ENCODE data around the gene ALDH4A1. TPM values are rescaled to one million over a fixed set of nuclear protein-coding genes. Genes with fewer than 3 reads are reported as not detected.
"Not testable (repeated sequence)": the region's sequence is repeated elsewhere in the genome, so short reads cannot be mapped to it uniquely, and the experiment has no call there.

ALDH4A1 gene
- polyA plus RNA-seq, 1 experiment = 36.6 TPM

- Histone ChIP-seq H3K27me3 (ENCODE audit: control insufficient read depth, insufficient read depth, low read length) (no peaks in the 10 kb centered on the region), H3K4me3 (ENCODE audit: low read depth, low read length) (no peak overlapping the region), H3K36me3 (ENCODE audit: control insufficient read depth, insufficient read depth, low read length) (no peaks in the 10 kb centered on the region; the same call in none of the 2 replicates)
- TF ChIP-seq CTCF (IDR thresholded peaks at IDR 0.05; ENCODE audit: insufficient read depth, low read depth, low read length) = no peak
- ChIA-PET CTCF (interaction anchor here (2.1 to 2.3 kb wide), 2 partner anchors 12 to 16 kb away, joined by 12 to 18 read pairs; no protein-coding TSS in a partner anchor), POLR2A (no interaction called here)
- no peak for DNase-seq (ENCODE audit: low read depth)
Observed at GRCh38 chr1:18900303-18900841, 2.0 kb downstream of the ALDH4A1 start.

DNA sequence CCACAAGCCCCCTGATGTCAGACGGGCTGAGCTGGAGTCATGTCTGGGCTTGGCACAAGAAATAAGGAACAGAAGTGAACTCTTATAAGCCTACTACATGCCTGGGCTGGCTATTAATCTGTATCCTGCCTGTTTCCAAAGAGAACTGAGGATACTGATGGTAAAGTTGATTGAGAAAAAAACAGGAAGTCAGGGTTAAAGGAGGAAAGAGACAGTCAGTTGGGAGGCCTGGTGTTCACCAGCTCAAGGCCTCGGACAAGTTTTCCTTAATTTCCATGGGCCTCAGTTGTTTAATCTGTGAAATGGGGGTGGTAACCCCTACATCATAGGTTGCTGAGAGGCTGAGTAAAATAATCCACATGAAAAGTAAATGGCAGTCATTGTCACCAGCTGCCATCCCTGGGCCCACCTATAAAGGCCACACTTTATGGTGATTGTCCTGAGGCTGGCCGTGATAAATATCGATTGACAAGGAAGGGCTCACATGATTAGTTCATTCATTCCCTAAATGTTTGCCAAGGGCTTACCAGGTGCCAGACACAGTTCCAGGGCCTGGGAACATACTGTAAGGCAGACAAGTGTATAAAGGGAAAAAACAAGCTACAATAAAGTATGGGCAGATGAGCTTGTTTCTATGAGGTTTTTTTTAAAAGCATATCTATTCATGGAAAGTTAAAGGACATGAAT, 2.8 kb downstream of the ALDH4A1 start:
- Histone ChIP-seq H3K27me3 (ENCODE audit: control insufficient read depth, insufficient read depth, low read length) (no peaks in the 10 kb centered on the region), H3K36me3 (ENCODE audit: control insufficient read depth, insufficient read depth, low read length) (no peaks in the 10 kb centered on the region; the same call in none of the 2 replicates), H3K4me3 (ENCODE audit: low read depth, low read length) (no peak overlapping the region)
- no peak for DNase-seq (ENCODE audit: low read depth)
- ChIA-PET POLR2A (no interaction called here), CTCF (interaction anchor here (0.6 to 2.3 kb wide), 5 partner anchors 7 to 299 kb away, joined by 3 to 18 read pairs (median 4); no protein-coding TSS in a partner anchor)
- no peak for TF ChIP-seq CTCF (IDR thresholded peaks at IDR 0.05; ENCODE audit: insufficient read depth, low read depth, low read length)

DNA sequence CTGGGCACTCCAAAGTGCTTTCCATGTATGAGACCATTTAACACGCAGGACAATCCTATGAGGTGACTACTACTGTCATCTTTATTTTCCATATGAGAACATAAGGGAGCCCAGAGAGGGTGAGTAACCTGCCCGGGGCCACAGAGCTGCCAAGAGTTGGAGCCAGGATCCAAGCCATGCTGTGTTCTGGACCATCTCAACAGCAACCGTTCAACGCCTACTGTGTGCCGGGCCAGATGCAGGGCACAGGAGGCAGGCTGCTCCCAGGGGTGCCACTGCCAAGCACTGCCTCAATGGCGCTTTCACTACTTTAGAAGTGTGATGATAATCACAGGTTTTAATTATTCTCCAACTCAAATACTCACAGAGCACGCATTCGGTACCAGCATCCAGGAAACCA, 3.8 kb downstream of the ALDH4A1 start:
- Histone ChIP-seq H3K36me3 (ENCODE audit: control insufficient read depth, insufficient read depth, low read length) (no peaks in the 10 kb centered on the region), H3K27me3 (ENCODE audit: control insufficient read depth, insufficient read depth, low read length) (no peaks in the 10 kb centered on the region), H3K4me3 (ENCODE audit: low read depth, low read length) (no peak overlapping the region)
- TF ChIP-seq CTCF (IDR thresholded peaks at IDR 0.05; ENCODE audit: insufficient read depth, low read depth, low read length) = no peak
- DNase-seq (ENCODE audit: low read depth) = no peak
- ChIA-PET POLR2A (no interaction called here), CTCF (interaction anchor here (0.6 to 1.0 kb wide), 3 partner anchors 8 to 298 kb away, joined by 3 read pairs; no protein-coding TSS in a partner anchor)

GRCh38 chr1:18895317-18895716, 7.0 kb downstream of the ALDH4A1 start:
- no peak for TF ChIP-seq CTCF (IDR thresholded peaks at IDR 0.05; ENCODE audit: insufficient read depth, low read depth, low read length)
- Histone ChIP-seq H3K4me3 (ENCODE audit: low read depth, low read length) (no peak overlapping the region), H3K36me3 (ENCODE audit: control insufficient read depth, insufficient read depth, low read length) (no peaks in the 10 kb centered on the region), H3K27me3 (ENCODE audit: control insufficient read depth, insufficient read depth, low read length) (no peaks in the 10 kb centered on the region)
- ChIA-PET CTCF (interaction anchor here (1.2 to 3.1 kb wide), 3 partner anchors 11 to 20 kb away, joined by 6 to 17 read pairs (median 12); no protein-coding TSS in a partner anchor), POLR2A (no interaction called here)
- DNase-seq (ENCODE audit: low read depth) = no peak

DNA sequence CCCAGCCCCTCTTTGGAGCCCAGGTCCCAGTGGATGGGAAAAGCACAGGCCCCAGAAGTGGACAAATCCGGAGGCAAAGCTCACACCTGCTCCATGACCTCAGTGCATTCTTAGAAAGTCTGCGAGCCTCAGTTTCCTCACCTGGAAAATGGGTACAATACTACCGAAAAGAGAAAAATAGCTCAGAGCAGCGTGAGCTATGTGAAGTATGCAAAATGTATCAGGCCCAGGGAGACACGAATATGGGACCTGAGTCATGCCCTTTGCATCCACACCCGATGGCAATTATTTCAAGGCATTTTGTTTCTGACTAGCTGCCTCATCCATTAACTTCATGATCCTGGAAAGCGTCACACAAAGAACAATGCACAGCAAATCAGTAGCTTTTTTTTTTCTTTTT, 9.2 kb downstream of the ALDH4A1 start:
- ChIA-PET POLR2A (no interaction called here), CTCF (interaction anchor here (1.0 to 4.2 kb wide), 5 partner anchors 9 to 20 kb away, joined by 3 to 21 read pairs (median 11); partner anchors contain the start of gene ALDH4A1)
- DNase-seq (ENCODE audit: low read depth) = no peak
- TF ChIP-seq CTCF (IDR thresholded peaks at IDR 0.05; ENCODE audit: insufficient read depth, low read depth, low read length) = no peak
- Histone ChIP-seq H3K27me3 (ENCODE audit: control insufficient read depth, insufficient read depth, low read length) (no peaks in the 10 kb centered on the region), H3K4me3 (ENCODE audit: low read depth, low read length) (no peak overlapping the region), H3K36me3 (ENCODE audit: control insufficient read depth, insufficient read depth, low read length) (no peaks in the 10 kb centered on the region)

DNA sequence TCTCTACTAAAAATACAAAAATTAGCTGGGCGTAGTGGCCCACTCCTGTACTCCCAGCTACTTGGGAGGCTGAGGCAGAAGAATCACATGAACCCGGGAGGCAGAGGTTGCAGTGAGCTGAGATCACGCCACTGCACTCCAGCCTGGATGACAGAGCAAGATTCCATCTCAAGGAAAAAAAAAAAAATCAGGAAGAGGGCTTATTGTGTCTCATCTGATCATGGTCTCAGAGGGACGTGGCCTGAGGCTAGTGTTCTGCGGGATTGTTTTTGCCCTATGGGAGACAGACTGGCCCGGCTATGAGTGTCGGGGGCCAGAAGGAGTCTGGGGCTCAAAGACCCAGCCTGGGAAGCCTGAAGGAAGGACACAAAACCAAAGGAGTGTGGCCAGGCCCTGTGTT, 10.5 kb downstream of the ALDH4A1 start:
- H3K4me3 ChIP-seq (ENCODE audit: low read depth, low read length); H3K27me3 ChIP-seq (ENCODE audit: control insufficient read depth, insufficient read depth, low read length); H3K36me3 ChIP-seq (ENCODE audit: control insufficient read depth, insufficient read depth, low read length); POLR2A ChIA-PET; DNase-seq (ENCODE audit: low read depth): not testable (repeated sequence)
- CTCF ChIA-PET = interaction anchor here (0.9 to 4.2 kb wide), 5 partner anchors 8 to 214 kb away, joined by 3 to 21 read pairs (median 11); no protein-coding TSS in a partner anchor

Data from BJ (cell line).